DOHH2 (cell line): ENCODE measurements around the gene DSTYK.

Experiments
- H3F3A ChIP-seq: fragments of 200-600 bp; sonication (generic), shearing (Covaris generic); 2 replicates; pipeline ENCODE4 v1.6.0; 2016; ENCODE audit warnings: antibody characterized with exemption, mild to moderate bottlenecking; ENCODE audit not compliant: control insufficient read depth, insufficient read depth
- H3K27ac ChIP-seq: fragments of 200-600 bp; sonication (generic); 2 replicates; pipeline ENCODE4 v1.5.1; 2014; ENCODE audit warnings: low read depth, mild to moderate bottlenecking, low read length, moderate library complexity
- H3K27me3 ChIP-seq: fragments of 200-600 bp; sonication (generic); 2 replicates; pipeline ENCODE4 v1.6.1; 2014; ENCODE audit warnings: mild to moderate bottlenecking, low read length, mixed read lengths; ENCODE audit not compliant: control insufficient read depth
- H3K36me3 ChIP-seq: fragments of 200-600 bp; sonication (generic); 2 replicates; pipeline ENCODE4 v1.6.1; 2014; ENCODE audit warnings: mild to moderate bottlenecking, low read length, moderate library complexity, mixed read lengths; ENCODE audit not compliant: control insufficient read depth
- H3K4me1 ChIP-seq: fragments of 200-600 bp; sonication (generic); 2 replicates; pipeline ENCODE4 v1.6.1; 2014; ENCODE audit warnings: mild to moderate bottlenecking, low read length, mixed read lengths; ENCODE audit not compliant: control insufficient read depth
- H3K4me2 ChIP-seq: fragments of 200-600 bp; sonication (generic); 2 replicates; pipeline ENCODE4 v1.6.0; 2014; ENCODE audit warnings: mild to moderate bottlenecking, low read length, moderate library complexity
- H3K4me3 ChIP-seq: fragments of 200-600 bp; sonication (generic); 2 replicates; pipeline ENCODE4 v1.5.1; 2014; ENCODE audit warnings: mild to moderate bottlenecking, low read length, mixed read lengths
- H3K79me2 ChIP-seq: fragments of 200-600 bp; sonication (generic); 2 replicates; pipeline ENCODE4 v1.6.1; 2014; ENCODE audit warnings: mild to moderate bottlenecking, low read length, mixed read lengths; ENCODE audit not compliant: control insufficient read depth
- H3K9me2 ChIP-seq: fragments of 200-600 bp; sonication (generic); replicated peaks from 2 replicates; pipeline ENCODE4 v1.6.1; 2014; ENCODE audit warnings: mild to moderate bottlenecking, low read length, mixed read lengths; ENCODE audit not compliant: control insufficient read depth
- H3K9me3 ChIP-seq: fragments of 200-600 bp; sonication (generic); 2 replicates; pipeline ENCODE4 v1.6.1; 2014; ENCODE audit warnings: antibody characterized with exemption, low read length, mixed read lengths; ENCODE audit not compliant: control insufficient read depth, insufficient read depth
- H4K20me1 ChIP-seq: fragments of 200-600 bp; sonication (generic); 2 replicates; pipeline ENCODE4 v1.6.0; 2014; ENCODE audit warnings: low read depth, mild to moderate bottlenecking, antibody characterized with exemption, low read length, moderate library complexity; ENCODE audit not compliant: control insufficient read depth, insufficient read depth
- EZH2phosphoT487 ChIP-seq: fragments of 200-600 bp; sonication (generic); IDR thresholded peaks from 2 replicates; pipeline ENCODE4 v1.6.1; 2017; ENCODE audit warnings: borderline replicate concordance, mild to moderate bottlenecking, antibody characterized with exemption, low read length, moderate library complexity, mixed read lengths
- TF ChIP-seq, protein P1 (sequence below): fragments of 200-600 bp; sonication (generic); IDR thresholded peaks from one replicate; pipeline ENCODE4 v1.5.1; 2014; ENCODE audit warnings: antibody characterized with exemption, mild to moderate bottlenecking, low read depth, low read length; ENCODE audit not compliant: poor library complexity, severe bottlenecking

Gene DSTYK

GRCh38 chr1:205228093-205228521, 16.6 kb upstream of the DSTYK start:
- H3K27me3 ChIP-seq, result peaks cover 58% of the 10 kb centered on the region
- no peaks in the 10 kb centered on the region for H3K9me2 ChIP-seq
- H3K79me2 ChIP-seq, result no peaks in the 10 kb centered on the region
- no peaks in the 10 kb centered on the region for H3K9me3 ChIP-seq
- H3K36me3 ChIP-seq, result no peaks in the 10 kb centered on the region
- no peak overlapping the region for H3K27ac ChIP-seq
- no peak; the same call in 1 of the 2 replicates for TF ChIP-seq EZH2phosphoT487
- TF ChIP-seq, protein P1, sequence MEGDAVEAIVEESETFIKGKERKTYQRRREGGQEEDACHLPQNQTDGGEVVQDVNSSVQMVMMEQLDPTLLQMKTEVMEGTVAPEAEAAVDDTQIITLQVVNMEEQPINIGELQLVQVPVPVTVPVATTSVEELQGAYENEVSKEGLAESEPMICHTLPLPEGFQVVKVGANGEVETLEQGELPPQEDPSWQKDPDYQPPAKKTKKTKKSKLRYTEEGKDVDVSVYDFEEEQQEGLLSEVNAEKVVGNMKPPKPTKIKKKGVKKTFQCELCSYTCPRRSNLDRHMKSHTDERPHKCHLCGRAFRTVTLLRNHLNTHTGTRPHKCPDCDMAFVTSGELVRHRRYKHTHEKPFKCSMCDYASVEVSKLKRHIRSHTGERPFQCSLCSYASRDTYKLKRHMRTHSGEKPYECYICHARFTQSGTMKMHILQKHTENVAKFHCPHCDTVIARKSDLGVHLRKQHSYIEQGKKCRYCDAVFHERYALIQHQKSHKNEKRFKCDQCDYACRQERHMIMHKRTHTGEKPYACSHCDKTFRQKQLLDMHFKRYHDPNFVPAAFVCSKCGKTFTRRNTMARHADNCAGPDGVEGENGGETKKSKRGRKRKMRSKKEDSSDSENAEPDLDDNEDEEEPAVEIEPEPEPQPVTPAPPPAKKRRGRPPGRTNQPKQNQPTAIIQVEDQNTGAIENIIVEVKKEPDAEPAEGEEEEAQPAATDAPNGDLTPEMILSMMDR, result no peak
- H3K4me2 ChIP-seq, result peak overlapping the region; percentile 90
- no peaks in the 10 kb centered on the region for H3F3A ChIP-seq
- H3K4me1 ChIP-seq, result peaks cover 41% of the 10 kb centered on the region
- no peaks in the 10 kb centered on the region for H4K20me1 ChIP-seq
- H3K4me3 ChIP-seq, result peak overlapping the region; percentile 73

DNA sequence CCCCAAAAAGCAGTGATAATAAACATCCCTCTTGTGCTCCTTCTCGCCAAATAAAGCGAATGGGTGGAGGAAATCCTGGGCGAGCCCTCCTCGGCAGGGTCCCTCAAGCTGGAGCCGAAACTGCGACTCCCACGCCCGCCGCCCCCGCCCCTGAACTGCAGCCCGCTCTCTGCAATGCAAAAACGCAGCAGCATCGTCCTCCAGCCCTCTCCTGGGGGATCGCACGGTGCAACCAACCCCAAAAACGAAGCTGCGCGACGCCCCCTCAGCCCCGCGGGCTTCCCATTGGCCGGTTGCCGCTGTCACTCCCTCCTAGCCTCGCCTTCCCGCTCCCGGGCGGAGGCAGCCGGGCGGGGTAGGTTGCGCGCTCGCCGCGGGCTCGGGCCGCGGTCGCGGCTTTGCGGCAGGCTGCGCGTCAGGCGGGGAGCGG, 16.1 kb upstream of the DSTYK start, which contains the start of gene TMCC2:
TMCC2 (plus strand) TSS at position 363 of the 430 bp plus-strand sequence. CDS start 619 bp downstream, outside the sequence.
- H3K79me2 ChIP-seq, result no peaks in the 10 kb centered on the region
- peaks cover 56% of the 10 kb centered on the region for H3K27me3 ChIP-seq

DNA sequence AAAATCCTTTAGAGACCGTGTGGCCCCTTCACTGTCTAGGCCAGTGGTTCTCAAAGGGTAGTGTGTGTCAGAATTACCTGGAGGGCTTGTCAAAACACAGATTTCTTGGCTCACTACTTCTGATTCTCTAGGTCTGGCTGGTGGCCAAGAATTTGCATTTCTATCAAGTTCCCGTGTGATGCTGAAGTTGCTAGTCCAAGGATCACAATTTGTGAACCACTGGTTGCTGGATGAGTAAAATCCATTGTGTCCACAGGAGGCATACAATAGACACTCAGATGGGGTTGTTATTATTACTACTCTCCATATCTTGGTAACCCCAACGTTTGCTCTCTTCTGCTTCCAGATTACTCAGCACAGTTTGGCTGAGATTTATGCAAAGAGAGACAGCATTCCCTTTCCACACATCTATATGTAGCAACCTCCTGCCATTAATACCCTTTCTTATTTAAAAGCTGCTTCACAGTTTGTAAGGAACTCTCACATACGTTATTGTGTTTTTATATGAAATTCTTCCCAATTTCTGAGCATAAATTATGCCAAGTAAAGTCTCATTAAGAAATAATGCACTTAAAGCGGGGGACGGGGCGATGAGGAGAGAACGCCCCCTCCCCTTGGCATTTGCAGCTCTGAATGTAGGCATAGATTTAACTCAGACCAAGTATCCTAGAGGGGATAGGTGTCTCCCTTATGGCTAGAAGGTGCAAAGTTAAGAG, 15.5 kb upstream of the DSTYK start:
- Histone ChIP-seq H3K4me1 (peaks cover 41% of the 10 kb centered on the region), H3K9me2 (no peaks in the 10 kb centered on the region), H4K20me1 (no peaks in the 10 kb centered on the region), H3K36me3 (no peaks in the 10 kb centered on the region), H3K79me2 (no peaks in the 10 kb centered on the region), H3K27ac (no peak overlapping the region), H3K4me3 (peak overlapping the region; percentile 78), H3K4me2 (peak overlapping the region; percentile 96), H3K27me3 (peaks cover 56% of the 10 kb centered on the region), H3K9me3 (no peaks in the 10 kb centered on the region), H3F3A (0 out of 2 replicates have a peak, but pooled peaks cover 1% of the 10 kb centered on the region)
- TF ChIP-seq, protein P1, result no peak
- no peak for TF ChIP-seq EZH2phosphoT487

More for the DNA sequence above, 16.1 kb upstream of the DSTYK start, which contains the start of gene TMCC2:
- Histone ChIP-seq H4K20me1 (no peaks in the 10 kb centered on the region), H3K27ac (no peak within 1 kb of the TSS), H3K4me1 (peaks cover 41% of the 10 kb centered on the region), H3K4me3 (peak within 1 kb of the TSS; percentile 78), H3K36me3 (no peaks in the 10 kb centered on the region), H3K9me2 (no peaks in the 10 kb centered on the region), H3F3A (no peaks in the 10 kb centered on the region), H3K9me3 (no peaks in the 10 kb centered on the region), H3K4me2 (peak within 1 kb of the TSS; percentile 96)
- no peak for TF ChIP-seq EZH2phosphoT487
- TF ChIP-seq, protein P1, result no peak
